Gastroesophageal sphincter (tissue), 4 donors: Measurements from ENCODE around the gene MAPK8. TPM values are rescaled to one million over a fixed set of nuclear protein-coding genes. Genes with fewer than 3 reads are reported as not detected.

Experiments
- ATAC-seq: fragments of 150-250 bp; one replicate; pipeline ENCODE4 v1.9.1; 2016; ENCODE audit warnings: mild to moderate bottlenecking, moderate library complexity
- H3K27ac ChIP-seq, 4 donors: fragments of 200-600 bp; sonication (generic) in 3 of 4; 1 replicate in 3 of 4; 2 replicates in 1 of 4; pipeline ENCODE4 v1.5.1; 2016 to 2019
- H3K27me3 ChIP-seq: fragments of 200-600 bp; sonication (generic); one replicate; pipeline ENCODE4 v1.5.1; 2019
- H3K36me3 ChIP-seq, 2 donors: fragments of 200-600 bp; sonication (generic); one replicate each; pipeline ENCODE4 v1.5.1; 2019; ENCODE audit warnings: control low read depth in 1 of 2
- H3K4me1 ChIP-seq, 3 donors: fragments of 200-600 bp; sonication (generic); 1 replicate in 2 of 3; 2 replicates in 1 of 3; pipeline ENCODE4 v1.5.1; 2016 to 2019; ENCODE audit warnings: control low read depth in 2 of 3
- H3K4me3 ChIP-seq, 2 donors: fragments of 200-600 bp; sonication (generic); one replicate each; pipeline ENCODE4 v1.5.1; 2019; ENCODE audit warnings: mild to moderate bottlenecking in 1 of 2, moderate library complexity in 1 of 2
- H3K9me3 ChIP-seq, 3 donors: fragments of 200-600 bp; sonication (generic); one replicate each; pipeline ENCODE4 v1.5.1; 2017 to 2019; ENCODE audit warnings: control low read depth in 2 of 3
- EP300 ChIP-seq: sonication (generic); formaldehyde crosslinking; IDR thresholded peaks from one replicate; pipeline ENCODE4 v1.6.1; 2017; ENCODE audit warnings: antibody characterized with exemption, mild to moderate bottlenecking
- POLR2A ChIP-seq, 2 donors: fragments of 450-650 bp; IDR thresholded peaks; one replicate each; pipeline ENCODE4 v1.6.1; 2017; ENCODE audit warnings: antibody characterized with exemption in 2 of 2, mild to moderate bottlenecking in 2 of 2, moderate library complexity in 1 of 2
- POLR2AphosphoS5 ChIP-seq: sonication (generic); formaldehyde crosslinking; IDR thresholded peaks from one replicate; pipeline ENCODE4 v1.6.1; 2017; ENCODE audit warnings: antibody characterized with exemption
- WGBS, 2 donors: methylation state at CpG; one replicate each; pipeline ENCODE4 v1.1.5; 2018; ENCODE audit warnings: low coverage in 1 of 2; 5-methylcytosine and 5-hydroxymethylcytosine counted together
- total RNA-seq, 4 donors: library from RNA; depleted of rRNA; stranded (reverse); fragments of >200 nt; gene quantifications; one replicate each; pipeline ENCODE4 v1.1.0, GENCODE V29; 2016
- TF ChIP-seq, protein P1 (sequence below), 4 experiments: fragments of 200-600 bp in 2 of 4; fragments of 450-650 bp in 2 of 4; sonication (generic) in 1 of 4; IDR thresholded peaks; one replicate each; pipeline ENCODE4 v1.5.1; 2017 to 2019; ENCODE audit warnings: antibody characterized with exemption in 4 of 4, mild to moderate bottlenecking in 2 of 4, moderate library complexity in 2 of 4

The MAPK8 gene
- total RNA-seq, 4 donors from 2014 or later, result 35.6 to 63.7 (median 40.7) TPM

DNA sequence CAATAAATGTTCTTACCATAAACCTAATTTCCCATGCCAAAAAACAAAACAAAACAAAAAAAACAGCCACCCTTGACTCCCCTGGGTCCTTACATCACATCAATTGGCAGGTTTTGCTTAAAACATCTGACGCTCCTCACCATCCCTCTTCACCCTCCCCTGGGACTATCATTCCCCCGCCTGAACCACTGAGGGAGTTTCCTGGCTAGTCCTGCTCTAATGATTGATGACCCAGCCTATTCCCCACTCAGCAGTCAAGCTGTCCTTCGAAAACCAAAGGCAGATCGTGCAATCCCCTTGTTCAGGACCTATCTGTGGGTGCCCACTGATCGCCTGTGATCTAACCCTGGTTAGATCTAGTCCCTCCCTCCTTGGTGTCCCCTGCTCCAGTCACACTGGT is 20.8 kb upstream of the MAPK8 start:
- H3K27ac ChIP-seq, result no peak overlapping the region
- WGBS, 2 donors, result 40 to 67% methylated on average over 1 to 5 of the region's 5 CpGs
- ATAC-seq, result no peak
- peaks cover under 1% of the 10 kb centered on the region for H3K27me3 ChIP-seq
- peaks cover 0 to 19% (median 0%) of the 10 kb centered on the region in 3 donors for H3K4me1 ChIP-seq
- TF ChIP-seq, protein P1, sequence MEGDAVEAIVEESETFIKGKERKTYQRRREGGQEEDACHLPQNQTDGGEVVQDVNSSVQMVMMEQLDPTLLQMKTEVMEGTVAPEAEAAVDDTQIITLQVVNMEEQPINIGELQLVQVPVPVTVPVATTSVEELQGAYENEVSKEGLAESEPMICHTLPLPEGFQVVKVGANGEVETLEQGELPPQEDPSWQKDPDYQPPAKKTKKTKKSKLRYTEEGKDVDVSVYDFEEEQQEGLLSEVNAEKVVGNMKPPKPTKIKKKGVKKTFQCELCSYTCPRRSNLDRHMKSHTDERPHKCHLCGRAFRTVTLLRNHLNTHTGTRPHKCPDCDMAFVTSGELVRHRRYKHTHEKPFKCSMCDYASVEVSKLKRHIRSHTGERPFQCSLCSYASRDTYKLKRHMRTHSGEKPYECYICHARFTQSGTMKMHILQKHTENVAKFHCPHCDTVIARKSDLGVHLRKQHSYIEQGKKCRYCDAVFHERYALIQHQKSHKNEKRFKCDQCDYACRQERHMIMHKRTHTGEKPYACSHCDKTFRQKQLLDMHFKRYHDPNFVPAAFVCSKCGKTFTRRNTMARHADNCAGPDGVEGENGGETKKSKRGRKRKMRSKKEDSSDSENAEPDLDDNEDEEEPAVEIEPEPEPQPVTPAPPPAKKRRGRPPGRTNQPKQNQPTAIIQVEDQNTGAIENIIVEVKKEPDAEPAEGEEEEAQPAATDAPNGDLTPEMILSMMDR (IDR thresholded peaks at IDR 0.05), result no peak
- TF ChIP-seq POLR2AphosphoS5 (no peak), EP300 (no peak), POLR2A (IDR thresholded peaks at IDR 0.05) (no peak)
- no peaks in the 10 kb centered on the region for H3K36me3 ChIP-seq
- no peak overlapping the region for H3K4me3 ChIP-seq
- peaks cover 0 to 20% (median 0%) of the 10 kb centered on the region in 3 donors for H3K9me3 ChIP-seq

DNA sequence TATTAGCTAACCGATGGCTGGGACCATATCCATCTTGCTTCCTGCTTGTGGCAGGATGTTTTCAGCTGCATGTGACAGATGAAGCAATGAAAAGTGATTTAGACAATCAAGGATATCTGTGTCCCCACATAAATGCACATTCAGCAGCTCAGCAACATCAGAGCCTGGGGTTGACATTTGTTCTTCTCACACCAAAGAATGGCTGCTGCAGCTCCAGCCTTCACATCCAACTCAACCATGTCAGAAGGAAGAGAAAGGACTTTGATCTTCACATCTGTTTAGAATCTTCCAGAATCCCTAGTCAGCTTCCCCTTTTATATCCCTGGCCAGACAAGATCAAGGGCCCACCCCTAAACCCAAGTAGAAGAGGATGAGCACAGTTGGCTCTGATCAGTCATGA is 20.1 kb upstream of the MAPK8 start:
- Histone ChIP-seq H3K4me3 (no peak overlapping the region), H3K36me3 (no peaks in the 10 kb centered on the region), H3K4me1 (peaks cover 0 to 19% (median 0%) of the 10 kb centered on the region in 3 donors), H3K27me3 (no peaks in the 10 kb centered on the region), H3K27ac (no peak overlapping the region), H3K9me3 (peaks cover 0 to 13% (median 0%) of the 10 kb centered on the region in 3 donors)
- 53% methylated on average over 1 of the region's 1 CpG; no CpG with 5 or more reads in 1 of the 2 donors for WGBS, 2 donors
- no peak for ATAC-seq
- TF ChIP-seq POLR2A (IDR thresholded peaks at IDR 0.05), result no peak
- TF ChIP-seq EP300, result no peak
- no peak for TF ChIP-seq POLR2AphosphoS5
- TF ChIP-seq, protein P1 (IDR thresholded peaks at IDR 0.05), result no peak

DNA sequence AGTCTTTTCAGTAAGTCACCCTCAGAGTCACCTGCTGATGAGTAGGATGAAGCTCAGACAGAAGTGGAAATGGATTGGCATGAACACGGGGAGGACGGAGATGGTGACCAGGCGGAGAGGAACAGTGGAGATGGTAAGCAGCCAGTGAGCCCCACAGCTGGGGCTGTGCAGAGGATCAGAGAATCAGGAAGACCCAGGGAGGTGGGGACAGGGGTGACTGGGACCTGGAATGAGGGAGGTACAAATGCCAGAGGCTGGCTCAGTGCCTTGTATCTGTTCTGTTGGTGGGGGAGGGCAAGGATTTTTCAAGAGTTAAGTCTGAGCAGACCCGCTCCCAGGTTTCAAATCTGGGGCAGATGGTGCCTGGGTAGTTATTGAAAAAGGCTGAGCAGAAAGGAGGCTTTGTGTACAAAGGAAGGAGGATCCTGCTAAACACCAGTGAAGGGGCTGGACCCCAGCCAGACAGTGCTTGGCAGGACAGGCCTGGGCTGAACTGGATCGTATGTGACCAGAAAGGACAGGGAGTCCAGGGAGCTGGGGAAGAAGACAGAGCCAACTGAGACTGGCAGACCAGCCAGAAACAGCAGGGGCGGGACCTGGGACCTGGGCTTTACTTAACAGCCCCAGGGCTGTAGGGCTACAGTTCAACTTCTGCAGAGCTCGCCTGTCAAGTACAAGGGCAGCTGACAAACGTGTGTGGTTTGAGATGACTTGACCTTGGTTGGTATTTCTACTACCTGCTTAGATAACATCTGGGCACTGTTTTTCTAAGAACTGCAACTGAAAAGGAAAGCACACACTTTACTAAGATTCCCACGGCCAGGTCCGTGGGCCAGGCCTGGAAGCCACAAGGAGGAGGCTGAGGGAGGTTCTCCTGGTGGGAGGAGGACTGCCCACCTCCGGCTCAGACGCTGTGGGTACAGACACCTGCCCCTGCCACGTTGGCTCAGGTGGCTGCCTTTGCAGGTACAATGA is 18.8 kb upstream of the MAPK8 start:
- no peak for TF ChIP-seq EP300
- no peak for TF ChIP-seq POLR2A (IDR thresholded peaks at IDR 0.05)
- TF ChIP-seq, protein P1 (IDR thresholded peaks at IDR 0.05), result no peak
- no peak for TF ChIP-seq POLR2AphosphoS5
- no peak overlapping the region for H3K27ac ChIP-seq
- peaks cover 0 to 13% (median 0%) of the 10 kb centered on the region in 3 donors for H3K9me3 ChIP-seq
- H3K27me3 ChIP-seq, result no peaks in the 10 kb centered on the region
- ATAC-seq, result no peak
- 33 to 70% methylated on average over 1 to 6 of the region's 13 CpGs for WGBS, 2 donors
- peaks cover 0 to 19% (median 0%) of the 10 kb centered on the region in 3 donors for H3K4me1 ChIP-seq
- H3K4me3 ChIP-seq, result no peak overlapping the region
- H3K36me3 ChIP-seq, result no peaks in the 10 kb centered on the region

DNA sequence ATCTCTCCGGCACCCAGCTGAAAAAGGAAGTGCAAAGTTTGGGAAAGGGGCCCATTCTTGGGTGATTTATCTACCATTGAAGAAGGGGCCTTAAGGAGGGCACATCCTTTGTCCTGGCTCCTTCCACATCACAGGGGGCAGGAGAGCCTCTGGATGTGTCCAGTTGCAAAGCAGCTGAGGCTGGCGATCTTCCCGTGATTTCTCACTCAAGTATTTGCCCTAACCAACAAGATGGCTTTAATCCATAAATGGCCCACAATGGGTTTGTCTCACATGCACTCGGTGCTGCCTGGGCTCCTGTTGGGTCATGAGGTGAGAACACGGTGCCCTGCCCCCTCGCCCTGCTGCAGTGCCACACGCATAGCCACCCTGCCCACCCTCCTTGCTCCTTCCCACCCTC is 17.8 kb upstream of the MAPK8 start:
- no peak overlapping the region for H3K27ac ChIP-seq
- ATAC-seq, result no peak
- H3K9me3 ChIP-seq, result peaks cover 0 to 12% (median 0%) of the 10 kb centered on the region in 3 donors
- peaks cover 0 to 19% (median 0%) of the 10 kb centered on the region in 3 donors for H3K4me1 ChIP-seq
- 100% methylated on average over 1 of the region's 7 CpGs; no CpG with 5 or more reads in 1 of the 2 donors for WGBS, 2 donors
- TF ChIP-seq EP300 (no peak), POLR2A (IDR thresholded peaks at IDR 0.05) (no peak), POLR2AphosphoS5 (no peak)
- TF ChIP-seq, protein P1 (IDR thresholded peaks at IDR 0.05), result no peak
- H3K27me3 ChIP-seq, result no peaks in the 10 kb centered on the region
- no peaks in the 10 kb centered on the region for H3K36me3 ChIP-seq
- H3K4me3 ChIP-seq, result no peak overlapping the region
